GM18511 (cell line): ENCODE results near the gene ZNF669.
"Not testable (repeated sequence)": the region's sequence is repeated elsewhere in the genome, so short reads cannot be mapped to it uniquely, and the experiment has no call there.

Experiments used
- ATAC-seq: cut with Tn5 transposase; IDR thresholded peaks from one replicate; pipeline ENCODE4 v1.9.1; 2021; ENCODE audit warnings: mild to moderate bottlenecking, moderate library complexity; ENCODE audit not compliant: unreplicated experiment

The ZNF669 gene

GRCh38 chr1:247103859-247104591 lies at the start of gene ZNF669:
ZNF669 (minus strand) TSS chr1:247104356; CDS start chr1:247104199, 157 bp downstream.
- ATAC-seq, result peak; percentile 100

GRCh38 chr1:247147781-247148180 lies 43.6 kb upstream of the ZNF669 start:
- no peak for ATAC-seq

DNA sequence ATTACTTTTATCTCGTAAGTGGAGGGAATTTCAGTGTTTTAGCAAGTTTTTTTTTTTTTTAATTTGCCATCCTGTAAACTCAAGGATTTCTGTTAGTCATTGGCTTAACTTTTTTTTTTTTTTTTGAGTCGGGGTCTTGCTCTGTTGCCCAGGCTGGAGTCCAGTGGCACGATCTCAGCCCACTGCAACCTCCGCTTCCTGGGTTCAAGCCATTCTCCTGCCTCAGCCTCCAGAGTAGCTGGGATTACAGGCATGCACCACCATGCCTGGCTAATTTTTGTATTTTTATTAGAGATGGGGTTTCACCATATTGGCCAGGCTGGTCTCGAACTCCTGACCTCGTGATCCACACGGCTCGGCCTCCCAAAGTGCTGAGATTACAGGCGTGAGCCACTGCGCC lies 43.0 kb upstream of the ZNF669 start:
- ATAC-seq, result not testable (repeated sequence)

- no peak for ATAC-seq
Measured at GRCh38 chr1:247146671-247147070, 42.5 kb upstream of the ZNF669 start.

DNA sequence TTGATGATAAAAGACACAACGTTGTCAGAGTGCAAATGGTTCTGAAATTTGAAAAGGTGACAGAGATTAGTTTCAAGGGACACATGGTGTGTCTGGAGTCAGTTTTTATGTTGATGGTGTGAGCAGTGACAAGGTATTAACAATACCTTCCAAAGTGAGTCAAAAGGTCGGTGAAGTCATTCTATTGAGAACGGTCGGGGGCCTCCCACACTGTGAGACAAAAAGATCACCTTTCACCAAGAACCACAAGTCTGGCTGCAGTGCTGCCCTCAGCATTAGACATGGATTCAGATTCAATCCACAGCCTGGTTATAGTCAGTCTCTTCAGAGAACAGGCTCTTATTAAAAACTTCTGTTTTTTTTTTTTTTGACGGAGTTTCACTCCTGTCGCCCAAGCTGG lies 41.1 kb upstream of the ZNF669 start:
- ATAC-seq, result no peak

DNA sequence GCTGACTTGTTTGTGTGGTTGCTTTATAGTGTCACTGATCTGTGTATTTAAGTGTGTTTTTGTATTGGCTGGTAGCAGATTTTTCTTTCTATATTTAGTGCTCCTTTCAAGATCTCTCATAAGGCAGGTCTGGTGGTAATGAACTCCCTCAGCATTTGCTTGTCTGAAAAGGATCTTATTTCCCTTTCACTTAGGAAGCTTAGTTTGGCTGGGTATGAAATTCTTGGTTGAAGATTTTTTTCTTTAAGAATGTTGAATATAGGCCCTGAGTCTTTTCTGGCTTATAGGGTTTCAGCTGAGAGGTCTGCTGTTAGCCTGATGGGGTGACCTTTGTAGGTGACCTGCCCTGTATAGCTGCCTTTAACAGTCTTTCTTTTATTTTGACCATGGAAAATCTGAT lies 35.4 kb upstream of the ZNF669 start:
- ATAC-seq, result not testable (repeated sequence)

DNA sequence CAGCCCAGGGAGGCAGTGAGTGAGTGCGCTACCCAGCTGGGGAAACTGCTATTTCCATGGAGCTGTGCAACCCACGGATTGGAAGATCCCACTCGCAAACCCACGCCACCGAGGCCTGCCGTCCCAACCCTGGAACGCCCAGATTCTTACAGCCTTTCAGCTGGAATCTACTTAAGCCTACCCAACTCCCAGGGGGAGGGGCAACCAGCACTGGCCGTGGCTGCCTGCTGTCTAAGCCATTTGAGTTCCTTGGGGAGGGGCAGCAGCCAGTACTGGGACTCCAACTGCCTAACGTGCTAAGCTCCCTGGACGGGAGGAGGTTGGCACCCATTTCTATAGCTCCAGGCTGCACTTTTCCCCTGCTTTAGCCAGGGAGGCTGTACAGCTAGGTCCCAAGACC lies 27.1 kb upstream of the ZNF669 start:
- ATAC-seq, result no peak

DNA sequence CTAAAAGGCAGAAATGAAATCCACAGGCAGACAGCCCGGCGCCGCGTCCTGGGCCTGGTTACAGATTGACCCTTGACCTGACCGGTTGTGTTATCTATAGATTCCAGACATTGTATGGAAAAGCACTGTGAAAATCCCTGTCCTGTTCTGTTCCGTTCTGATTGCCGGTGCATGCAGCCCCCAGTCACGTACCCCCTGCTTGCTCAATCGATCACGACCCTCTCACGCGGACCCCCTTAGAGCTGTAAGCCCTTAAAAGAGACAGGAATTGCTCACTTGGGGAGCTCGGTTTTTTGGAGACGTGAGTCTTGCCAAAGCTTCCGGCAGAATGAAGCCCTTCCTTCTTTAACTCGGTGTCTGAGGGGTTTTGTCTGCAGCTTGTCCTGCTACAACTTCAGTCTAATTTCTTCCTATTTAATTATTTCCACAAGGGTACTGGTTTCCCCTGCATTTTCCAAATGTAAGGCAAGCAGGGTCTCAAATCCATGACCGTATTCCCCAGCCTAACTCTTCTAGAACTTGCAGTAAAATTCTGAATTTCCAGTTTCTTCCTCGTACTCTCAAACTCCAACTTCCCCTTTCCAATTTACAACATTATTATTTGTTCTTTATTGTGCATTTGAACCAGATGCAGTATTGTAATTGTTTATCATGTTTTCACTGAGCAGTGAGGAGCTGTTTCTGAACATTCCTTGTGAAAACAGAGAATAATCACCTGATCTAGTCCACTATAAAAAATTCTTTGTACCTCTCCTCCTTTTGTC lies 23.5 kb upstream of the ZNF669 start:
- ATAC-seq, result not testable (repeated sequence)

- peak; percentile 66 for ATAC-seq
Measured at GRCh38 chr1:247126601-247127000, 22.4 kb upstream of the ZNF669 start.

GRCh38 chr1:247126166-247126565 lies 22.0 kb upstream of the ZNF669 start:
- ATAC-seq, result peak; percentile 98

DNA sequence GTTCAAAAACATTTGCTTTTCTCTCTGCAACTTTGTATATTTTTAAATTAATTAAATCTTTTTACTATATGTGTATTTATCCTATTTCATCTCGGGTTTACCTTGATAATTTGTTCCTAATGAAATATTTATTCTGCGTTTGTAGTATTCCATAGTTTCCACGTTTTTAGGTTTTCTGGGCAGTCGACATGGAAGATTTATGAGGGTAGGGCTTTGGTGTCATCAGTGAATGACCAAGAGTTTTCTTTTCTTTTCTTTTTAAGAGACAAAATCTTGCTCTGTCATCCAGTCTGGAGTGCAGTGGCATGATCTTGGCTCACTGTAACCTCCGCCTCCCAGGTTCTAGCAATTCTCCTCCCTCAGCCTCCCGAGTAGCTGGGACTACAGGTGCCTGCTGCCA lies 17.2 kb upstream of the ZNF669 start:
- ATAC-seq, result no peak

GRCh38 chr1:247120408-247120668 lies 16.2 kb upstream of the ZNF669 start:
- ATAC-seq, result not testable (repeated sequence)

DNA sequence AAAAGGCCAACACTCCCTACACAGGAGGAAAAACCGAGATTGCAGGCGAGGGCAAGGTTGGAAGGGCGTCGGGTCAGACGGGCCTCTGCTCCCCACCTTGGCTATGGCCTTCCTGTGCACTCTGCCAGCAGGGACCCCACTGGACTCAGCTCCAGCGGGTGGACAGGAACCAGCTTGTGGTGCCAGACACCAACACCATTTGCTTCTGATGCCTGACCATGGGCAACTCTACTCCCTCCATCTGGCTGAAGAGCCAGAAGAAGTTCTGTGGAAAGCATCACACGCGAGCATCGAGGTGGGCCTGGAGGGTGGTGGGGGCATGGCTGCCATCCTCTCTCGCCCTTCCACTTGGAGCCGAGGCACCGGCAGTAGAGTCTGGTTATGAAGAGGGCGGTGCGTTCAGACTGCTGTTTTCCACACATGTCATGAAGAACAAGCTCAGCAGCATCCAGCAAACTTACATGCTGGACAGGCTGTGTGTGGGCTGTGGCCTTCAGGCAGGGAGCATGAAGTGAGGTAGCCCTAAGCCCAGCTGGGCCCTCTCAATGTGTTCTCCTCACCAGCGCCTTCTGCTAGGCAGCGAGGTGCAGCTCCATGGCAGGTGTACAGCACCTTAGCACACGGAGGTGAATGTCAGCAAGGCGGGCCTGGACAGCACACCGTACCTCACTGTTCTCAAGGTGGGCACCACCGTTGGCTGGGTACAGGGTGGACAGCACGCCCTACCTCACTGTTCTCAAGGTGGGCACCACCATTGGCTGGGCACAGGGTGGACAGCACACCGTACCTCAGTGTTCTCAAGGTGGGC lies 15.6 kb upstream of the ZNF669 start:
- no peak for ATAC-seq

- ATAC-seq, result no peak
Measured at GRCh38 chr1:247118946-247119446, 14.8 kb upstream of the ZNF669 start.

GRCh38 chr1:247115545-247115944 lies 11.4 kb upstream of the ZNF669 start:
- no peak for ATAC-seq

DNA sequence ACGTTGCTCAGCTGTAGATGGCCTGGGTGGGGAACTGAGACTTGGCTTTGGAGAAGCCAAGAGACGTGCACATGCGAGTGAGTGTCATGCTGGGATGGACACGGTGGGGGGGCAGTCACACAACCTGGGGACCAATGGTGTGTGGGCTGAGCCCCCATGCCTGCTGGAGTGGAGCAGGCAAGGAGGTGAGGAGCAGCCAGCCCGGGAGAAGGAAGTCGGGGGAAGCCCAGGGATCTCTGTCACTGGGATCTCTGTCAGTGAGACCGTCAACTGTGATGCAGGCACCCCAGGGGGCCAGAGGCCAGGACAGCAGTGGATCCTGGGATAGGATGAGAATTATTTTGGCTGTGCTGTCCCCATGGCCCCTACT lies 11.0 kb upstream of the ZNF669 start:
- no peak for ATAC-seq

- no peak for ATAC-seq
Measured at GRCh38 chr1:247114351-247115140, 10.4 kb upstream of the ZNF669 start.

- no peak for ATAC-seq
Measured at GRCh38 chr1:247113733-247114271, 9.6 kb upstream of the ZNF669 start.

GRCh38 chr1:247113094-247113497 lies 8.9 kb upstream of the ZNF669 start:
- no peak for ATAC-seq

DNA sequence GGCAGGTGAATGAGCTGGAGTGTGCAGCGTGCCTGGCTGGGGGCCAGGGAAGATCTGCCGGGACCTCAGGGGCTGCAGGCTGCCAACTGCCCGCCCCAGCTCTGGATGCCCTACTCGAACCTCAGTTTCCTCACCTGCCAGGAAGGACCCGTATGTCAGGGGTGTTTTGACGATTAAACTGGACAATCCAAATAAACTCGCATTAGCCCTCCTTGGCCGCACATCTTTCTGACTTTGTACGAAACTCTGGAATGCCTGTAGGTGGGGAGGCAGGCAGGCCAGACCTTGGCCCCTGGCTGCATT lies 8.3 kb upstream of the ZNF669 start:
- ATAC-seq, result no peak
